ENCODE measurements around the gene SLC25A23.
"Not testable (repeated sequence)": the region's sequence is repeated elsewhere in the genome, so short reads cannot be mapped to it uniquely, and the experiment has no call there.

The SLC25A23 gene

GRCh38 chr19:6402058-6402457 lies 57.5 kb downstream of the SLC25A23 start:
- DNase-seq (ENCODE audit: low spot score) = no peak

- DNase-seq (ENCODE audit: low spot score) = not testable (repeated sequence)
These were observed 59.3 kb downstream of the SLC25A23 start for GRCh38 chr19:6400062-6400944.

- no peak for DNase-seq (ENCODE audit: low spot score)
These were observed 63.3 kb downstream of the SLC25A23 start for GRCh38 chr19:6396305-6396704.

GRCh38 chr19:6394831-6395230 lies 64.8 kb downstream of the SLC25A23 start:
- DNase-seq (ENCODE audit: low spot score) = no peak

GRCh38 chr19:6393983-6394412 lies 65.6 kb downstream of the SLC25A23 start:
- no peak for DNase-seq (ENCODE audit: low spot score)

GRCh38 chr19:6393074-6393982 lies 66.3 kb downstream of the SLC25A23 start, which contains the start of gene GTF2F1:
TSS of gene GTF2F1 (minus strand) at chr19:6393164. CDS start at chr19:6392995, 169 bp downstream.
- peak; percentile 92 for DNase-seq (ENCODE audit: low spot score)

GRCh38 chr19:6392221-6393073 lies 67.1 kb downstream of the SLC25A23 start:
- peak; percentile 36 for DNase-seq (ENCODE audit: low spot score)
